ENCODE measurements around the gene GALNT9.

GALNT9 gene

GRCh38 chr12:132346471-132347175, 17.2 kb upstream of the GALNT9 start:
- DNase-seq (ENCODE audit: low read depth, low spot score), result no peak
- no peak overlapping the region for H3K4me3 ChIP-seq (ENCODE audit: low read depth, low read length)
- in situ Hi-C loops (cut with HindIII; ENCODE audit: low sequenced_read_pairs), result no loop called here
- TF ChIP-seq, protein P1, sequence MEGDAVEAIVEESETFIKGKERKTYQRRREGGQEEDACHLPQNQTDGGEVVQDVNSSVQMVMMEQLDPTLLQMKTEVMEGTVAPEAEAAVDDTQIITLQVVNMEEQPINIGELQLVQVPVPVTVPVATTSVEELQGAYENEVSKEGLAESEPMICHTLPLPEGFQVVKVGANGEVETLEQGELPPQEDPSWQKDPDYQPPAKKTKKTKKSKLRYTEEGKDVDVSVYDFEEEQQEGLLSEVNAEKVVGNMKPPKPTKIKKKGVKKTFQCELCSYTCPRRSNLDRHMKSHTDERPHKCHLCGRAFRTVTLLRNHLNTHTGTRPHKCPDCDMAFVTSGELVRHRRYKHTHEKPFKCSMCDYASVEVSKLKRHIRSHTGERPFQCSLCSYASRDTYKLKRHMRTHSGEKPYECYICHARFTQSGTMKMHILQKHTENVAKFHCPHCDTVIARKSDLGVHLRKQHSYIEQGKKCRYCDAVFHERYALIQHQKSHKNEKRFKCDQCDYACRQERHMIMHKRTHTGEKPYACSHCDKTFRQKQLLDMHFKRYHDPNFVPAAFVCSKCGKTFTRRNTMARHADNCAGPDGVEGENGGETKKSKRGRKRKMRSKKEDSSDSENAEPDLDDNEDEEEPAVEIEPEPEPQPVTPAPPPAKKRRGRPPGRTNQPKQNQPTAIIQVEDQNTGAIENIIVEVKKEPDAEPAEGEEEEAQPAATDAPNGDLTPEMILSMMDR (IDR thresholded peaks at IDR 0.05; ENCODE audit: low read depth, low read length), result no peak

DNA sequence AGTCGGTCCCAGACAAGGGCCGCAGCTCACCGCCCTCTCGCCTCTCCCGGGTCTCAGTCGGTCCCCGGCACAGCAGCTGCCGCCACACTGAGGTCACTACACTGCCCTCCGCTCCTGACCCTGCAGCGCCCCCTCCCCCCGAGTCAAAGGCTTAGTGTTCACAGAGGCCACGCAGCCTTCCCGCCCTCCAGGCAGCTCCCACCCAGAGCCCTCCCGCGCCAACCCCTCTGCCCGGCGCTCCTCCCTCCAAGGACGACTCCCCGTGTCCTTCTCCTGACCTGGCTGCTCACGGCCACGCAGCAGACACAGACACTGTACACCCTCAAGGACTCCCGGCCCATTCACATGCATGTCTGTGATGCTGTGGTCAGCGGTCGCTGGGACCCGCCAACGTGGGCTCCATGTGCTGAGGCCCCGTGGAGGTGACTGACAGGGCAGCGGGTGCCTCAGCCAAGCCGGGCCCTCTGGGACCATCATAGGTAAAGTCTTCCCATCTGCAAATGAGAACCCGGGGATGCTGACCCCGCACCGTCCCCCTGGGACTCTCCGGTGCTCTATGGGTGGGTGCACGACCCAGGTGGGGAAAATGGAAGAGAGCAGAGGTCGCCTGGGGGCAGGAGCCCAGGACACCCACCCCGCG, 16.3 kb upstream of the GALNT9 start:
- no peak for DNase-seq (ENCODE audit: low read depth, low spot score)
- H3K4me3 ChIP-seq (ENCODE audit: low read depth, low read length), result no peak overlapping the region
- TF ChIP-seq, protein P1 (IDR thresholded peaks at IDR 0.05; ENCODE audit: low read depth, low read length), result no peak
- in situ Hi-C loops (cut with HindIII; ENCODE audit: low sequenced_read_pairs), result no loop called here

GRCh38 chr12:132345126-132345525, 15.7 kb upstream of the GALNT9 start:
- TF ChIP-seq, protein P1 (IDR thresholded peaks at IDR 0.05; ENCODE audit: low read depth, low read length), result no peak
- DNase-seq (ENCODE audit: low read depth, low spot score), result no peak
- no peak overlapping the region for H3K4me3 ChIP-seq (ENCODE audit: low read depth, low read length)
- in situ Hi-C loops (cut with HindIII; ENCODE audit: low sequenced_read_pairs), result no loop called here

DNA sequence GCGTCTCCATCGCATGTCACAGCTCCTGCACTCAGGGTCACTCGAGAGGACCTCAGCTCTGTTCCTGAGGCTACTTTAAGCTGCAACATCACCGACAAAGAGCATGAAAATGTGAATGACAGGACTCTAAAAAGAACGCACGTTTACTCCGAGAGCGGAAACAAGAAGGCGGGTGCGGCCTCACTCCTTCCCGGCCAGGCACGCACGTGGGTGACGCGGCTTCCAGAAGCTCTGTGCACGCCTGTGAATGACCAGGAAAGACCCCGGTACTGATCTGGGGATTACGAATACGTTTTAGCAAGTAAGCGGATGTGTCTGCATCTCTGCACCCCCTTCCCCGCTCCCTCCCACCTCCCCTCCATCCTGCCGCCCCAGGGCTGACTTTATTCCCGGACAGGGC, 15.2 kb upstream of the GALNT9 start:
- in situ Hi-C loops (cut with HindIII; ENCODE audit: low sequenced_read_pairs), result no loop called here

DNA sequence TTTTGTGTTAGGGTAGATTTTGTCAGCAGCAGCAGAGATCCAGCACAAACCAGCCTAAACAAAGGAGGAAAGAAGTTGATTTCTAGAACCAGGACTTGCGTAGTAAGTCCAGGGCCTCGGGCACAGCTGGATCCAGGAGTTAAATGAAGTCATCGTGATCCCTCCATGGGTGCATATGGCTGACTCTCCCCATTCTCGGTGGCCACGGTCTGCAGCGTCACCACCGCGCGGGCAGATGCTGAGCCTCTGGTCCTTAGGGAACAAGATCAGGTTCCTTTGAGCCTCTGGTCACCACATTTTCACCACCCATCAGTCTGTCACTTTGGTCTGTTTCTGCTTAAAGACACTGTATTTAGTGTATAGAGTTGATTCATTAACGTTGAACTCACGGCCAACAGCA, 14.8 kb upstream of the GALNT9 start:
- H3K4me3 ChIP-seq (ENCODE audit: low read depth, low read length), result no peak overlapping the region
- TF ChIP-seq, protein P1 (IDR thresholded peaks at IDR 0.05; ENCODE audit: low read depth, low read length), result no peak
- DNase-seq (ENCODE audit: low read depth, low spot score), result no peak
- in situ Hi-C loops (cut with HindIII; ENCODE audit: low sequenced_read_pairs), result no loop called here

More for the DNA sequence above, 15.2 kb upstream of the GALNT9 start:
- TF ChIP-seq, protein P1 (IDR thresholded peaks at IDR 0.05; ENCODE audit: low read depth, low read length), result no peak
- DNase-seq (ENCODE audit: low read depth, low spot score), result no peak
- H3K4me3 ChIP-seq (ENCODE audit: low read depth, low read length), result no peak overlapping the region

GRCh38 chr12:132343294-132344004, 14.1 kb upstream of the GALNT9 start:
- H3K4me3 ChIP-seq (ENCODE audit: low read depth, low read length), result no peak overlapping the region
- TF ChIP-seq, protein P1 (IDR thresholded peaks at IDR 0.05; ENCODE audit: low read depth, low read length), result no peak
- no peak for DNase-seq (ENCODE audit: low read depth, low spot score)
- in situ Hi-C loops (cut with HindIII; ENCODE audit: low sequenced_read_pairs), result no loop called here
